Vagina (tissue), 2 donors: ENCODE results near the gene SMPD3.

Experiments
- CTCF ChIP-seq, 3 experiments: fragments of 450-650 bp in 2 of 3; fragments of 200-600 bp in 1 of 3; sonication (generic) in 1 of 3; IDR thresholded peaks; one replicate each; pipeline ENCODE4 v1.5.1; 2017 to 2019; ENCODE audit warnings: antibody characterized with exemption in 3 of 3, mild to moderate bottlenecking in 2 of 3, moderate library complexity in 2 of 3
- POLR2A ChIP-seq, 2 donors: fragments of 450-650 bp; IDR thresholded peaks; one replicate each; pipeline ENCODE4 v1.6.1; 2017; ENCODE audit warnings: antibody characterized with exemption in 2 of 2, mild to moderate bottlenecking in 2 of 2, moderate library complexity in 2 of 2

- TF ChIP-seq CTCF (IDR thresholded peaks at IDR 0.05), result no peak
- TF ChIP-seq POLR2A (IDR thresholded peaks at IDR 0.05), result no peak
Measured at GRCh38 chr16:68380676-68381362, 67.5 kb downstream of the SMPD3 start.
